SK-MEL-5 (cell line): ENCODE results near the gene FAH. TPM values are rescaled to one million over a fixed set of nuclear protein-coding genes. Genes with fewer than 3 reads are reported as not detected.

Experiments
- DNase-seq: peaks from one replicate; pipeline ENCODE4 v3.0.0-alpha.2; 2016; ENCODE audit warnings: low read depth, low spot score
- in situ Hi-C: cut with HindIII; loops from 2 replicates; pipeline ENCODE4 v1.10.0; 2016; ENCODE audit warnings: low sequenced_read_pairs, high pct_unique_total_duplicates, low pct_unique_long_range_greater_than_20kb
- total RNA-seq: library from RNA; depleted of rRNA; stranded (reverse); fragments of >200 nt; shearing (Covaris generic); gene quantifications from 2 replicates; pipeline ENCODE4 v1.2.3, GENCODE V29; 2014

Gene FAH
- total RNA-seq, 1 experiment from 2014 or later = 60.7 TPM

DNA sequence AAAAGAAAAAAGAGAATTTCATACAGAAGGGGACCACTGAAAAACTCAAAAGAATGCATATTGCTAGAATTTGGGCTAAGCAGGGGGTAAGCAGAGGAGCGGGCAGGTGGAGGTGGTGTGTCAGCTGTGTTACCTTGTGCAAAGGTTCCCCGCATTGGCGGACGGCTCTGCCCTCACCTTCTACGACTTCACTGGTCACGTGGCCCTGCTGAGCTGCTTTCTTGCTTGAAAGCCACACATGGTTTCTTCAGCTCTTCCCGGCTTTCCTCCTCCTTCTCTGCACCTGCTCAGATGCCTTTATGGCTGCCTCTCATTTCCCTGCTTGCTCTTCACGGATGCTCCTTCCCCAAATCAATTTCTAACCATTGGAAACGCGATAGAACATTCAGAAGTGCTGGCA lies 30.5 kb downstream of the FAH start:
- in situ Hi-C loops = no loop called here
- DNase-seq = no peak

DNA sequence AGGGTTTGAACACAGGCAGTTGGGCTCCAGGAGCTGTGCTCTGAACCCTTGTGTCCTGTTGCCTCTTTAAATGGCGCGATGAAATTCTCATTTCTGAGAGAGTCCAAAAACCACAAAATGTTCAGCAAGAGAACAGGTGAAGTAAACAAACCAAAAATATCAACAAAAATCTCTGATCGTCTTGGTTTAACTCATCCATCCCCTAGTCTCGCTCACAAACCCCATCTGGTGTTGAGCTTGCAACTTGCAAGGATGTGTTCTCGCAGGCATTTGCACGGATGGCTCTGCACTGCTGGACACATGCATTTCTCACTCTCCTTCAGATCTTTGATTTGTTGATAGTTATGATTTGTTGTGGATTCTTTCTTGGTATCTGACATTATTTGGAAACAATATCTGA lies 31.1 kb downstream of the FAH start:
- peak; percentile 29 for DNase-seq
- in situ Hi-C loops = no loop called here

DNA sequence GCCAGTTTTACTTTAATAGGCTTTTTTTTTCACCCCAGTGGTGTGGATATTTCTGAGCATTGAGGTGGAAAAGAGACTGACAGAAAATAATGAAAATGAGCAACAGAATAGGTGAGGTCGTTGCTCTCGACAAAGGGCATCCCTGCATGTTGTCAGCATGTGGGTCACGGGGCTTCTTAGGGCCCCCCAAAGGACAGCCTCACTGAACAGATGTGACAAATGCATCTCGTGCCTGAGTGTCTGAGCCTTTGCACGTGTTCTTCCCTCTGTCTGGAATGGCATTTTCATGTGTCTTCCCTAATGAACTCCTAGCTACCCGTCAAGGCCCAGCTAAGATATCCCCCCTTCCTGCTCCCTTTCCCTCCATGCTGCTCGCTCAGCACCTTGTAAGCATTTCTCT lies 31.8 kb downstream of the FAH start:
- in situ Hi-C loops = no loop called here
- DNase-seq = no peak

DNA sequence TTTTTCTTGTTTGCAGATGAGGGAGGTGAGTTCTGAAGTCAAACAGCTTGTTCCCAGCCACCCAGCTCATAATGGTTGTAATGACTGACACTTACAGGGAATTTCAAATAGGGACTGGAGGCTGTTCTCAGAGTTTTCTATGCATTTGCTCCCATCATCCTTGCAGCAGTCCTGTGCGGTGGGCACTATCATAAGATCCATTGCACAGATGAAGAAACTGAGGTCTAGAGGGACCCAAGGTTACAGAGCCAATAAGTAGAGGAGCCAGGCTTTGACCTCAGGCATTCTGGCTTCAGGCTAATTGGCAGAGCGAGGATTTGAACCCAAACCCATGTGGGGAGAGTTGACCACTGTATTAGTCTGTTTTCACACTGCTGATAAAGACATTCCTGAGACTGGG lies 32.4 kb downstream of the FAH start:
- in situ Hi-C loops = no loop called here
- no peak for DNase-seq

DNA sequence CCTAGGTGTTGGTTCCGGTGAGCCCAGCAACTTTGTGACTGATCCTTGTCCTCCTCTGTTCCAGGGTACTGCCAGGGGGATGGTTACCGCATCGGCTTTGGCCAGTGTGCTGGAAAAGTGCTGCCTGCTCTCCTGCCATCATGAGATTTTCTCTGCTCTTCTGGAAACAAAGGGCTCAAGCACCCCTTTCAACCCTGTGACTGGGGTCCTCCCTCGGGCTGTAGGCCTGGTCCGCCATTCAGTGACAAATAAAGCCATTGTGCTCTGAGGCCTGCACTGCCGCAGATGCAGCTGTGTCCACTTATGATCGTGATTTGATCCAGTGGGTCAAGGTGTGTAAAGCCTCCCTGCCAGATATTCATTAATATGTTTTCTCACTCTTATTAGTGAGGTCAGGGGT lies 33.3 kb downstream of the FAH start:
- DNase-seq = peak; percentile 55
- in situ Hi-C loops = no loop called here

DNA sequence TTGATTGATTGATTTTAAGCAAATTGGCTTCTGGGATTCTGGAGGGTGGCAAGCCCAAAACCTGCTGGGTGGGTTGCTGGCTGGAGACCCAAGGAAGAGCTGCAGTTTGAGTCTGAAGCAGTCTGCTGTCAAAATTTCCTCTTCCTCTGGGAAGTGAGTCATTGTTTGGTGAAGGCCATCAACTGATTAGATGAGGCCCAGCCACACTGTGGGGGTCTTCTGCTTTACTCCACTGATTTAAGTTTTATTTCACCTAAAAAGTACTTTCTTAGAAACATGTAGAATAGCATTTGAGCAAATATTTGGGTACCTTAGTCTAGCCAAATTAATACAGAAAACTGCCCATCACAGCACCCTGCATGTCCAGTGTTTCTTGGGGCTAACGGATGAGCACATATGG lies 33.8 kb downstream of the FAH start:
- in situ Hi-C loops = no loop called here
- DNase-seq = no peak

DNA sequence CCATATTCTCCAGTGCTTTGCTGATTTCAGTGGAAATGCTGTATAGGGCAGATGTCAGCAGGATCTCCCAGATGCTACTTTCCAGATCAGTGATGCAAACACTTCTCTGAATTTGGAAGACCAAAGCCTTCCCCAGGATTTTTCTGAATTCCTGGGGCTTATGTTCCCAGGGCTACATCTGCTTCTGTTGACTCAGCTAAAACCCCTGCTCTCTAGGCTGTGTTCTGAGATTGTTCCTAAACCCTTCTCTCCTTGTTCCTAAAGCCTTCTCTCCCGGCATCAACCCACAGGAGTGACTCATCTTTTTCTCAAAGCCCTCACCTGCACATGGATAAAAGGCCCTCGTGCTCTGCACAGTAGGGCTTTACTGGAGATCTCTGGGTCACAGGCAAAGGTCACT lies 35.5 kb downstream of the FAH start:
- in situ Hi-C loops = no loop called here
- peak; percentile 4 for DNase-seq

DNA sequence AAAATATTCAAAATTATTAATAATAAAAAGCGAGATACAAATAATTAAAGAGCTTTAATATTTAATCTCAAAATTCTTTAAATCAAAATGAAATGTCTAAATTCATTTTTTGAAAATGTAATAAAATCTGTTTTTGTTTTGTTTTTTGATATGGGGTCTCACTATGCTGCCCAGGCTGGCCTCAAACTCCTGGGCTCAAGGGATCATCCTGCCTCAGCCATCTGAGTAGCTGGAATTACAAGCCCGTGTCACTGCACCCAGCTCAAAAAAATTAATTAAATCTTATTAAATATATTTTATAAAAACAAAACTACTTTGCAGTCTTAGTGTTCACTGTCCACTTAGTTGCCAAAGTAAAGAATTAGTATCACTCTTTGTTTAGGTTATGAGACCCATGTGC lies 38.4 kb downstream of the FAH start:
- no peak for DNase-seq
- in situ Hi-C loops = no loop called here

DNA sequence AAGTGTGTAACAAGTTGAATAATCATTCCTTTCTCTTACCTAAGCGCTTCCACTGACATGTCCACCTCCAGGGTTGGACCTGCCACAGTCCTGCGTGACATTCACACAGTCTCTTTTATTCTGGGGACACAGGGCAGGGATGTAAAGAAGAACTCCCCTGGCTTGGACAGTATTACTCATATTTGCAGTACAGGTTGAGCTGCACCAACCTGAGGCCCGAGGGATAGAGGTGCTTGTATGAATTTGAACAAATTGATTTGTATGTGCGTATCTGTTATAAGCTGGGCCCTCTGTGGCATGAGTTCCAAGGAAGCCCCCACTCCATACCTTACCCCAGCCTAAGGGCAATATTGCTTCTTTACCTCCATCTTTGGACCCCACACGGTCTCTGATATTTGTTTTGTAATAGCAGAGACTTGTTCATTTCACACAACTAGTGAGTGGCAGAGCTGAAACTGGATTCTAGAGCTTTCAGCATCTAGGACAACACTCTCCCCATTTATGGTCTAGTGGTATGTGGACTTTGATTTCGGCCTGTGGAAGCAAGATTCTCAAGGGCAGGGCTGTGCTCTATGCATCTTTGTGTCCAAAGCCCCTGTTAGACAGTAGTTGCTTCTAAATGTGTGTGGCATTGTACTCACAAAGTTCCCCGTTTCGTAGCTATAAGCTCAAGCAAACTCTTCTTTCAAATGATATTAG lies 39.2 kb downstream of the FAH start:
- no peak for DNase-seq
- in situ Hi-C loops = no loop called here

DNA sequence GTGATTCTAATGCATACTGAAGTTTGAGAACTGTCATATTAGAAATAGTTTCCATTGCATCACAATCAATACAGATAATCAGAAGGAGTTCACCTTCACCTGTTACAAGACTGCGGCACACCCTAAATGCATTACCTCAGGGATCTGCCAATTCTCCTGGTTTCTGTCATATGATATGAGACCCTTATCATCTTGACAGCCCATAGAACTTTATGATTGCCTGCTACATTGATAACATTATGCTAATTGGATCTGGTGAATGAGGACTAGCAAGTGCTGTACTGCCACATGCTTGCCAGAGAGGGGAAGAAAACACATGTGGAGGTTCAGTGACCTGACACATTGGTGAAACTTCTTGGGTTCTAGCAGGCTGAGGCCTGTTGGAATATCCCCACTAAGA lies 41.4 kb downstream of the FAH start:
- in situ Hi-C loops = no loop called here
- no peak for DNase-seq

DNA sequence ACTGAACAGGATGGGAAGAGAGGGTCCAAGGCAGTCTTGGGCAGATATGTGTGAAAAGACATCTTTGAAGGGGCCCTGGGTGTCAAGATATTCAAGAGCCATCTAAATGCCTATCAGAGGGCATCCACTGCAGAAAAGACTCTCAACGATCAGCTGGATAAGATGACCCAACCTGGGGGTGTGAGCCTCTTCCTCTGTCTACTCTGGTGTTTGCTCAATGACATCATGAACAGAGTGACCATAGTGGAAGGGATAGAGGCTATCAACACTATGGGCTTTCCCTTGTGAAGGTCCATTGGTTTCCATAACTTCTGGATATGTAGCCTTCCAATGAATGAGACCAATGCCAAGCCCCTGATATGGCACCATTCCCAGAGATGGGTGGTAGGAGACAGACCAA lies 42.1 kb downstream of the FAH start:
- DNase-seq = no peak
- in situ Hi-C loops = no loop called here

DNA sequence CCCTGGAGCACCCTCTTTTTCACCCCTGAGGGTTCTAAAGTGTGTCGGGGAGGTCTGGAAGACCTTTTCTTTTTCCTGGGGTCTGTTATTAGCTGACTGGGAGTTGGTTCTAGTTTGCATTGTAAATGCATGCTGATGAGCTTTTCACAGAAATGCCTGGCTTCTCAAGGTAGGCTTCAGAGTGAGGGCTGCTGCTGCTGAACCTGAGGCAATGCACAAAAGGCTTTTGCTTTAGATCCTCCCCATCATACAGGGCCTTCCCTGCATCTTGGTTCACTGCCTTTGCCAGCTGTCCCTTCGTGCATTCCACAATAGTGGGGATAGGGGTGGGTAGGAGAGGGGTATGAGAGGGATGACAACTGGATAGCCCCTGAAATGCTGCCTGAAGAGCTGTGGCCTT lies 46.6 kb downstream of the FAH start:
- in situ Hi-C loops = no loop called here
- no peak for DNase-seq

DNA sequence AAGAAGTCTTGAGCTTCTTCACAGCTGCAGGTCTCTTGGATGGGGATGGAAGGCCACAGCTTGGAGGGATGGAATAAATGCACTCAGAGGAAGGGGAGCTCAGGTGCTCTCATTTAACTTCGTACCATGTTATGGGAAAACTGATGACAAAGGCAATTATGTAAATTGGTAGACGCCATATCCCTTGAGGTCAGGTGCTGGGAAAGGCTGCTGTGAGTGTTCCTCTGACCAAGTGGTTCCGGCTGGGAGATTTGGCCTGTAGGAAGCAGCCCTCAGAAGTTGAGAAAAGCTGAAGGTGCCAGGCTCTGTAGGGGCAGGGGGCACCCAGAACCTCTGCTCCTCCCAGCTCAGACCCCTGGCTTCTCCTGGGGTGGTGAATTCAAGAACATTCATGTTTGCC lies 47.1 kb downstream of the FAH start:
- DNase-seq = no peak
- in situ Hi-C loops = no loop called here

DNA sequence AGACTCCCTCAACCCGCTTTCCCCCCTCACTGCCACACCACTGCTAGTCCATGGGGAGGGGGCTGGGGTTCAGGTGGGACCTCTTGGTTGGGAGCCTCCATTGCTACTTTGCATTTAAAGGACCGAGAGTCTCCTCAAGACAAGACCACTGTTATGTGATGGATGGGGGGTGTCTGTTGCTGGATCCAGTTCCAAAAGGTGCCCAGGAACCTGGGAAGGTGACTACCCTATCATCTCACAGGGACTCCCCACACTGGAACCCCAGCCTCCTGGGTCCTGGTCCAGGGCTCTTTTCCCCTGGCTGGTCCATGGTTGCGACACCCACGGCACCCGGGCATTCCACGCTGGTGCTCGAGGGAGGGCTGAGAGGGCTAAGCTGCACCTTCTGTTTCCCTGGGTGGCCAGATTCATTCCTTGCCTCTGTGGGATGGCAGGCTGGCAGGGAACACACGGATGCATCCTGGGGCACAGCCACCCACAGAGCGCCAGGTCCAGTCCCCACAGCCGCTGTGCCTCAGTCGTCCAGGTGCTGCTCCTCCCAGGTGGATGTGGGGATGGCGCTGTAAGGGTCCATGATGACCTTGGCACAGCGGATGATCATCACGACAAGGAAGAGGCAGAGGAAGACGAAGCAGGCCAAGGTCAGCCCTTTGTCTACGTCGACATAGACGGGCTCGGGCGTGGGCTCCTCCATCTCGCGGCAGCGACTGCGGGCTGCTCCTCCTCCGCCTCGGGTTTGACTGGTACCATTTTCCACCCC lies 48.6 kb downstream of the FAH start:
- no peak for DNase-seq
- in situ Hi-C loops = no loop called here

DNA sequence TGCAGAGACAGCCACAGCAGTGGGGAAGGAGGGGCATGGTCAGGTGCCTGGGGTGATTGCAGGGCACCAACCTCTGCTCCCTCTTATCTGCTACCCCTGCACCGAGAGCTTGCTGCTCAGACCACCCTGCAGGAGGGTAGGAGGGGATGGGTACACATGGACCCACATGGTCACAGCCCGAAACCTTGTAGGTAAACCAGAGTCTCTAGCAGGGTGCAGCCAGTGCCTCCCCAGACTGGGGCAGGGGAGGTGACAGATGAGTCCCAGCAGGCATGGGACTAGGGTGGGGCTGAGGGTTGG lies 49.2 kb downstream of the FAH start:
- in situ Hi-C loops = no loop called here
- DNase-seq = no peak

DNA sequence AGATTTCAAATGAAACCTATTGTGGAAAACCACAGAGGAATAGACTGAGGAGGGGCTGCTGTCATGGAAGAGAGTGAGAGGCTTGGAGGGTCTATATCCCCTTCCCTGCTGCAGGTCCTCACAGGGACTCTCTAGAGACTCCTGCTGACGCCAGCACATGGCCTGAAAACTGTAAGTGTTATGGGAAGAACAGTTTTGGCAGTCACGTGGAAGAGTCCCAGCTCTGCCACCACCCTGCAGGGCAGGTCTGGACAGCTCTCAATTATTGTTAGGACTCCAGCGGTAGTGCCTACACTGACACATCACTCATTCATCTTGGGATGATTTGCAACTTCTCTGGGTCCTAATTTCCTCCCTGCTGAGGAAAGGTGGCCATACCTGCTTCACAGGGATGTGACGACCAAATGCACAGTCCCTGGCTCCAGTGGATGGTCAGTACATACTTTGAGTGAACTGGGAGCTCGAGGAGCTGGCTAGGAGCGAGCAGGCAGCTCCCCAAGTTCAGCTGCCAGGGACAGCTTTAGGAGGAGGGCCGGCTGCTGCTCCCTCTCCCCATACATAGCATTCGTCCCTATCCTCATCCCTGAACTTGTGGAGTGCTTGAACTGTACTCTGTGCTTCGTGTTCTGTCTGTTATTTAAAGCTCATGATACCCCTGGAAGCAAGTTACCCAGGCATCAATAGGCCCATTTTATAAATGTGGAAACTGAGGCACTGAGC lies 50.0 kb downstream of the FAH start:
- DNase-seq = no peak
- in situ Hi-C loops = no loop called here

DNA sequence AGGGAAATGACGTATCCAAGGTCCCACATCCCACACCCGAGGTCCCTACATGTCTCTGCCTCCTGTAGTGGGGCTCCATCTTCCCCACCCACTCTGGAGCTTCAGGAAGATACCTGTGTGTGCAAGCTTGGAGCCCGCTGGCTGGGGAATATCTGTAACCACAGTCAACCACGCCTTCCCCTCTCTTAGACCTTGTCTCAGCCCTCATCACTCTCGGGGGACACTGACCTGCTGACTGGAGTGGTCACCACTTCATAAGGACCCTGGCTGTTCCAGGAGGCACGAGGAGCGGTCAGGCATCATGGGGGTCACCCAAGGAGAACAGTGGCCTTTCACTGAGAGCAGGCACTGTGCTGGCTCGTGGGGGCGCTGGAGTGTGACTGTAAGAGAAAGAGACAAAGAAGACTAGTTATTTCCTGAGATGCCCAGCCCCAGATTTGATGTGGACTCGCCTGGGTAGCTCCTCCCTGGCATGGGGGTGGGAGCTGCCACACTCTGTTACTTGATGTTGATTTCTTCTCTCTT lies 50.6 kb downstream of the FAH start:
- DNase-seq = peak; percentile 68
- in situ Hi-C loops = no loop called here

DNA sequence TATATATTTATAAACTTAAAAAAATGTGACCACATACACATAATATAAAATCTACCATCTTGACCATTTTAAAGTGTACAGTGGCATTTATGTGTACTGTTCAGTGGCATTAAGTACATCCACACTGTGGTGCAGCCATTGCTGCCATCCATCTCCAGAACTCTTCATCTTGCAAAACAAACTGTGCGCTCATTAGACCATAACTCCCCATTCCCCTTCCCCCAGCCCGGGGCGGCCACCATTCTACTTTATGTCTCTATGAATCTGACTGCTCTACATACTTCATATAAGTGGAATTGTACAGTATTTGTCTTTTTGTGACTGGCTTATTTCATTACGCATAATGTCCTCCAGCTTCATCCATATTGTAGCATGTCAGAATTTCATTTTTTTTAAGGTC lies 51.4 kb downstream of the FAH start:
- in situ Hi-C loops = no loop called here

DNA sequence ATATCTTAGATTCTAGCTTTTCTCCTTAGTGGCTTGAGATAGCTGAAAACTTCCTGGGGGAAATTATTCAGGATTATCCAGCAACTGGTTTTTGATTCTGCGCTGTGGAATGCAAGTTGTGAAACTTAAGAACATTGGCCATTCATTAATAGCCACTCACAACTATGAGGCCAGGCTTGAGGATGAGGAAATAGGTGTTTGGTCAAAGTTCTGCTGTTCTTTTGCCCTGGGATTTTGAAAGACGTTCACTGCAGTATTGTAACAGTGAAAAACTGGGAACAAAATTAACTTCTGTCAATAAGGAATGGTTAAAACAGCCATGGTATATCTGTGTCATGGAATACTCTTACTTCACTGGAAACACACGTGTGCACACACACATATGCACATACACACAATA lies 55.1 kb downstream of the FAH start:
- in situ Hi-C loops = no loop called here
- DNase-seq = no peak

More for the DNA sequence above, 51.4 kb downstream of the FAH start:
- DNase-seq = no peak
